Measurements from ENCODE around the gene CCDC27.

Gene CCDC27

GRCh38 chr1:3761296-3762010, 9.2 kb downstream of the CCDC27 start:
- no peak for DNase-seq

- DNase-seq: no peak
These were observed 10.1 kb downstream of the CCDC27 start for GRCh38 chr1:3762151-3762872.

GRCh38 chr1:3762873-3763228, 10.6 kb downstream of the CCDC27 start:
- no peak for DNase-seq

- DNase-seq: no peak
These were observed 11.3 kb downstream of the CCDC27 start for GRCh38 chr1:3763351-3764125.

GRCh38 chr1:3767328-3767925, 15.2 kb downstream of the CCDC27 start:
- no peak for DNase-seq

- no peak for DNase-seq
These were observed 16.7 kb downstream of the CCDC27 start for GRCh38 chr1:3768811-3769390.

GRCh38 chr1:3770047-3770765, 18.0 kb downstream of the CCDC27 start:
- DNase-seq: no peak

- no peak for DNase-seq
These were observed 19.1 kb downstream of the CCDC27 start for GRCh38 chr1:3771108-3772026.

- DNase-seq: peak; percentile 53
These were observed 19.9 kb downstream of the CCDC27 start for GRCh38 chr1:3772027-3772714.

GRCh38 chr1:3772715-3773571, 20.7 kb downstream of the CCDC27 start, which contains the start of gene SMIM1:
Gene SMIM1 (plus strand): TSS chr1:3772749. CDS start chr1:3775374, 2,625 bp downstream.
- no peak for DNase-seq

GRCh38 chr1:3773572-3774275, 21.5 kb downstream of the CCDC27 start:
- DNase-seq: no peak

- DNase-seq: no peak
These were observed 22.2 kb downstream of the CCDC27 start for GRCh38 chr1:3774276-3774945.

GRCh38 chr1:3774946-3775489, 22.8 kb downstream of the CCDC27 start:
- DNase-seq: peak; percentile 37

- DNase-seq: peak; percentile 43
These were observed 23.4 kb downstream of the CCDC27 start for GRCh38 chr1:3775490-3776230.

- DNase-seq: no peak
These were observed 24.1 kb downstream of the CCDC27 start for GRCh38 chr1:3776231-3776961.

- DNase-seq: no peak
These were observed 24.9 kb downstream of the CCDC27 start for GRCh38 chr1:3777078-3777547.
